GM23338 (cell line): ENCODE results near the gene BCAS3.

Source experiments
- CTCF ChIP-seq, 2 experiments: fragments of 200-600 bp in 1 of 2; sonication (generic) in 1 of 2; conservative IDR thresholded peaks; 2 replicates each; pipeline versions ENCODE4 v1.5.1 to v1.6.1; 2016 to 2017; ENCODE audit warnings: antibody characterized with exemption in 2 of 2, low read depth in 2 of 2, mild to moderate bottlenecking in 2 of 2, moderate library complexity in 1 of 2
- EZH2 ChIP-seq: fragments of 200-600 bp; sonication (generic); IDR thresholded peaks from one replicate; pipeline ENCODE4 v1.8.0; 2017; ENCODE audit warnings: antibody characterized with exemption, mild to moderate bottlenecking, low read depth; ENCODE audit not compliant: unreplicated experiment
- EZH2phosphoT487 ChIP-seq: fragments of 200-600 bp; sonication (generic); IDR thresholded peaks from one replicate; pipeline ENCODE4 v1.8.1; 2018; ENCODE audit warnings: antibody characterized with exemption; ENCODE audit not compliant: unreplicated experiment
- POLR2AphosphoS5 ChIP-seq: IDR thresholded peaks from 2 replicates; pipeline ENCODE4 v1.6.1; 2016; ENCODE audit warnings: antibody characterized with exemption, low read depth
- ZNF331 ChIP-seq: fragments of 250-450 bp; sonication (Bioruptor Pico); IDR thresholded peaks from 2 replicates; pipeline ENCODE4 v1.5.0; 2020; ENCODE audit warnings: low read depth, mild to moderate bottlenecking, moderate library complexity
- TF ChIP-seq, protein P1 (sequence below): IDR thresholded peaks from one replicate; pipeline ENCODE4 v1.6.1; 2018; ENCODE audit warnings: antibody characterized with exemption; ENCODE audit not compliant: unreplicated experiment

- TF ChIP-seq POLR2AphosphoS5 (no peak), CTCF (conservative IDR thresholded peaks at IDR 0.05; ENCODE audit: low read depth in 2 of 2) (no peak), EZH2phosphoT487 (no peak), EZH2 (no peak), ZNF331 (CRISPR knock-in tag) (no peak)
- TF ChIP-seq, protein P1, sequence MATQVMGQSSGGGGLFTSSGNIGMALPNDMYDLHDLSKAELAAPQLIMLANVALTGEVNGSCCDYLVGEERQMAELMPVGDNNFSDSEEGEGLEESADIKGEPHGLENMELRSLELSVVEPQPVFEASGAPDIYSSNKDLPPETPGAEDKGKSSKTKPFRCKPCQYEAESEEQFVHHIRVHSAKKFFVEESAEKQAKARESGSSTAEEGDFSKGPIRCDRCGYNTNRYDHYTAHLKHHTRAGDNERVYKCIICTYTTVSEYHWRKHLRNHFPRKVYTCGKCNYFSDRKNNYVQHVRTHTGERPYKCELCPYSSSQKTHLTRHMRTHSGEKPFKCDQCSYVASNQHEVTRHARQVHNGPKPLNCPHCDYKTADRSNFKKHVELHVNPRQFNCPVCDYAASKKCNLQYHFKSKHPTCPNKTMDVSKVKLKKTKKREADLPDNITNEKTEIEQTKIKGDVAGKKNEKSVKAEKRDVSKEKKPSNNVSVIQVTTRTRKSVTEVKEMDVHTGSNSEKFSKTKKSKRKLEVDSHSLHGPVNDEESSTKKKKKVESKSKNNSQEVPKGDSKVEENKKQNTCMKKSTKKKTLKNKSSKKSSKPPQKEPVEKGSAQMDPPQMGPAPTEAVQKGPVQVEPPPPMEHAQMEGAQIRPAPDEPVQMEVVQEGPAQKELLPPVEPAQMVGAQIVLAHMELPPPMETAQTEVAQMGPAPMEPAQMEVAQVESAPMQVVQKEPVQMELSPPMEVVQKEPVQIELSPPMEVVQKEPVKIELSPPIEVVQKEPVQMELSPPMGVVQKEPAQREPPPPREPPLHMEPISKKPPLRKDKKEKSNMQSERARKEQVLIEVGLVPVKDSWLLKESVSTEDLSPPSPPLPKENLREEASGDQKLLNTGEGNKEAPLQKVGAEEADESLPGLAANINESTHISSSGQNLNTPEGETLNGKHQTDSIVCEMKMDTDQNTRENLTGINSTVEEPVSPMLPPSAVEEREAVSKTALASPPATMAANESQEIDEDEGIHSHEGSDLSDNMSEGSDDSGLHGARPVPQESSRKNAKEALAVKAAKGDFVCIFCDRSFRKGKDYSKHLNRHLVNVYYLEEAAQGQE = no peak
Measured at GRCh38 chr17:61420745-61421398, 743.2 kb downstream of the BCAS3 start.
